Central memory CD8-positive, alpha-beta T cell (primary cell): ENCODE data around the gene COL6A3.

Experiments
- ATAC-seq: fragments of 150-1000 bp; cut with Tn5 transposase; replicated peaks from 2 replicates; pipeline ENCODE4 v1.10.0; 2022; ENCODE audit warnings: mild to moderate bottlenecking, moderate FRiP score, moderate number of reproducible peaks; ENCODE audit not compliant: poor library complexity, severe bottlenecking; ENCODE audit errors: extremely low read depth
- DNase-seq, 2 donors: peaks; one replicate each; pipeline ENCODE4 v3.0.0; 2021; ENCODE audit warnings: low spot score in 2 of 2
- H3K27ac Mint-ChIP-seq: one replicate; pipeline ENCODE4 v1.8.0; 2022; ENCODE audit warnings: low read depth, mild to moderate bottlenecking, moderate library complexity, mixed read lengths
- H3K27me3 Mint-ChIP-seq: one replicate; pipeline ENCODE4 v1.8.0; 2022; ENCODE audit warnings: mixed read lengths
- H3K36me3 Mint-ChIP-seq: one replicate; pipeline ENCODE4 v1.8.0; 2022; ENCODE audit warnings: mild to moderate bottlenecking, moderate library complexity, mixed read lengths; ENCODE audit not compliant: insufficient read depth
- H3K4me1 Mint-ChIP-seq: one replicate; pipeline ENCODE4 v1.8.0; 2022; ENCODE audit warnings: mixed read lengths
- H3K4me3 Mint-ChIP-seq: one replicate; pipeline ENCODE4 v1.8.0; 2022; ENCODE audit warnings: mild to moderate bottlenecking, moderate library complexity, mixed read lengths
- H3K9me3 Mint-ChIP-seq: one replicate; pipeline ENCODE4 v1.8.0; 2022; ENCODE audit warnings: mixed read lengths

Gene COL6A3

GRCh38 chr2:237413777-237414661 lies at the start of gene COL6A3:
COL6A3 (minus strand) TSS chr2:237414164; CDS start chr2:237396817, 17,347 bp downstream.
- H3K4me1 Mint-ChIP-seq, result no peaks in the 10 kb centered on the region

GRCh38 chr2:237459741-237460174 lies 45.8 kb upstream of the COL6A3 start:
- H3K27ac Mint-ChIP-seq, result no peak overlapping the region
- DNase-seq (no peak), ATAC-seq (no peak)
- no peaks in the 10 kb centered on the region for H3K4me1 Mint-ChIP-seq
- H3K27me3 Mint-ChIP-seq, result no peaks in the 10 kb centered on the region
- no peaks in the 10 kb centered on the region for H3K36me3 Mint-ChIP-seq
- no peak overlapping the region for H3K4me3 Mint-ChIP-seq
- H3K9me3 Mint-ChIP-seq, result no peaks in the 10 kb centered on the region

More at GRCh38 chr2:237413777-237414661, at the start of gene COL6A3:
- Mint-ChIP-seq H3K9me3 (no peaks in the 10 kb centered on the region), H3K27me3 (peaks cover 24% of the 10 kb centered on the region), H3K4me3 (no peak within 1 kb of the TSS), H3K27ac (no peak within 1 kb of the TSS), H3K36me3 (no peaks in the 10 kb centered on the region)
- ATAC-seq, result no peak
- DNase-seq, result no peak

- no peaks in the 10 kb centered on the region for H3K9me3 Mint-ChIP-seq
- no peak overlapping the region for H3K4me3 Mint-ChIP-seq
- no peaks in the 10 kb centered on the region for H3K4me1 Mint-ChIP-seq
- no peaks in the 10 kb centered on the region for H3K36me3 Mint-ChIP-seq
- ATAC-seq (no peak), DNase-seq (no peak)
- H3K27me3 Mint-ChIP-seq, result no peaks in the 10 kb centered on the region
- no peak overlapping the region for H3K27ac Mint-ChIP-seq
Observed at GRCh38 chr2:237459226-237459625, 45.3 kb upstream of the COL6A3 start.

- no peaks in the 10 kb centered on the region for H3K27me3 Mint-ChIP-seq
- H3K9me3 Mint-ChIP-seq, result no peaks in the 10 kb centered on the region
- no peak overlapping the region for H3K27ac Mint-ChIP-seq
- no peaks in the 10 kb centered on the region for H3K36me3 Mint-ChIP-seq
- H3K4me1 Mint-ChIP-seq, result no peaks in the 10 kb centered on the region
- H3K4me3 Mint-ChIP-seq, result no peak overlapping the region
- ATAC-seq (no peak), DNase-seq (no peak)
Observed at GRCh38 chr2:237458519-237458918, 44.6 kb upstream of the COL6A3 start.

- Mint-ChIP-seq H3K4me3 (no peak overlapping the region), H3K27me3 (no peaks in the 10 kb centered on the region), H3K27ac (no peak overlapping the region), H3K36me3 (no peaks in the 10 kb centered on the region), H3K4me1 (no peaks in the 10 kb centered on the region), H3K9me3 (no peaks in the 10 kb centered on the region)
- DNase-seq (no peak), ATAC-seq (no peak)
Observed at GRCh38 chr2:237457388-237457941, 43.5 kb upstream of the COL6A3 start.

GRCh38 chr2:237456200-237456843 lies 42.4 kb upstream of the COL6A3 start:
- Mint-ChIP-seq H3K9me3 (no peaks in the 10 kb centered on the region), H3K36me3 (no peaks in the 10 kb centered on the region), H3K4me3 (no peak overlapping the region), H3K4me1 (no peaks in the 10 kb centered on the region), H3K27me3 (no peaks in the 10 kb centered on the region), H3K27ac (no peak overlapping the region)
- no peak for DNase-seq
- ATAC-seq, result no peak

GRCh38 chr2:237455764-237456163 lies 41.8 kb upstream of the COL6A3 start:
- Mint-ChIP-seq H3K9me3 (no peaks in the 10 kb centered on the region), H3K4me1 (no peaks in the 10 kb centered on the region), H3K4me3 (no peak overlapping the region), H3K27me3 (no peaks in the 10 kb centered on the region), H3K27ac (no peak overlapping the region), H3K36me3 (no peaks in the 10 kb centered on the region)
- no peak for DNase-seq
- ATAC-seq, result no peak

- no peak overlapping the region for H3K4me3 Mint-ChIP-seq
- no peak overlapping the region for H3K27ac Mint-ChIP-seq
- no peak for DNase-seq
- no peaks in the 10 kb centered on the region for H3K4me1 Mint-ChIP-seq
- no peaks in the 10 kb centered on the region for H3K27me3 Mint-ChIP-seq
- ATAC-seq, result no peak
- H3K36me3 Mint-ChIP-seq, result no peaks in the 10 kb centered on the region
- no peaks in the 10 kb centered on the region for H3K9me3 Mint-ChIP-seq
Observed at GRCh38 chr2:237453671-237454070, 39.7 kb upstream of the COL6A3 start.

GRCh38 chr2:237452861-237453260 lies 38.9 kb upstream of the COL6A3 start:
- H3K4me1 Mint-ChIP-seq, result no peaks in the 10 kb centered on the region
- H3K4me3 Mint-ChIP-seq, result no peak overlapping the region
- ATAC-seq, result no peak
- no peaks in the 10 kb centered on the region for H3K9me3 Mint-ChIP-seq
- no peak for DNase-seq
- no peaks in the 10 kb centered on the region for H3K27me3 Mint-ChIP-seq
- H3K36me3 Mint-ChIP-seq, result no peaks in the 10 kb centered on the region
- no peak overlapping the region for H3K27ac Mint-ChIP-seq

- H3K27ac Mint-ChIP-seq, result no peak overlapping the region
- no peaks in the 10 kb centered on the region for H3K9me3 Mint-ChIP-seq
- no peaks in the 10 kb centered on the region for H3K4me1 Mint-ChIP-seq
- ATAC-seq, result no peak
- DNase-seq, result no peak
- no peaks in the 10 kb centered on the region for H3K27me3 Mint-ChIP-seq
- H3K4me3 Mint-ChIP-seq, result no peak overlapping the region
- no peaks in the 10 kb centered on the region for H3K36me3 Mint-ChIP-seq
Observed at GRCh38 chr2:237451643-237452469, 37.9 kb upstream of the COL6A3 start.

- no peaks in the 10 kb centered on the region for H3K36me3 Mint-ChIP-seq
- no peaks in the 10 kb centered on the region for H3K4me1 Mint-ChIP-seq
- H3K4me3 Mint-ChIP-seq, result no peak overlapping the region
- H3K9me3 Mint-ChIP-seq, result no peaks in the 10 kb centered on the region
- H3K27me3 Mint-ChIP-seq, result no peaks in the 10 kb centered on the region
- no peak for ATAC-seq
- no peak for DNase-seq
- H3K27ac Mint-ChIP-seq, result no peak overlapping the region
Observed at GRCh38 chr2:237450583-237450982, 36.6 kb upstream of the COL6A3 start.

GRCh38 chr2:237450108-237450507 lies 36.1 kb upstream of the COL6A3 start:
- H3K36me3 Mint-ChIP-seq, result no peaks in the 10 kb centered on the region
- no peak overlapping the region for H3K4me3 Mint-ChIP-seq
- H3K9me3 Mint-ChIP-seq, result no peaks in the 10 kb centered on the region
- ATAC-seq, result no peak
- no peak for DNase-seq
- H3K27ac Mint-ChIP-seq, result no peak overlapping the region
- H3K27me3 Mint-ChIP-seq, result no peaks in the 10 kb centered on the region
- no peaks in the 10 kb centered on the region for H3K4me1 Mint-ChIP-seq
